ENCODE results near the gene MEF2B. TPM values are rescaled to one million over a fixed set of nuclear protein-coding genes. Genes with fewer than 3 reads are reported as not detected.

MEF2B gene
- total RNA-seq, 1 experiment from 2014 or later, result 395 TPM

GRCh38 chr19:19146865-19147264, 23.2 kb downstream of the MEF2B start:
- no peaks in the 10 kb centered on the region for H3K9me2 ChIP-seq (replicated peaks; ENCODE audit: insufficient read depth, low read length)
- no peaks in the 10 kb centered on the region for H3K27me3 ChIP-seq (ENCODE audit: low read length)
- no peak overlapping the region for H3K4me2 ChIP-seq (ENCODE audit: low read depth, low read length, poor library complexity, severe bottlenecking)
- H3K9me3 ChIP-seq (ENCODE audit: low read length), result no peaks in the 10 kb centered on the region
- 0 out of 2 replicates have a peak, but pooled peaks cover 2% of the 10 kb centered on the region for H3K79me2 ChIP-seq (ENCODE audit: low read length)
- peak overlapping the region; percentile 30; the same call in 1 of the 2 replicates for H3K9ac ChIP-seq (ENCODE audit: low read length)
- no peak overlapping the region for H2AFZ ChIP-seq (ENCODE audit: low read length)
- peak overlapping the region; percentile 64 for H3K27ac ChIP-seq (ENCODE audit: low read length)
- DNase-seq, result no peak
- peaks cover 48% of the 10 kb centered on the region for H3K36me3 ChIP-seq (ENCODE audit: insufficient read depth, low read length)
- peaks cover 60% of the 10 kb centered on the region for H3K4me1 ChIP-seq (ENCODE audit: low read length)
- peaks cover 33% of the 10 kb centered on the region; the same call in 1 of the 2 replicates for H4K20me1 ChIP-seq (ENCODE audit: insufficient read depth, low read depth, low read length)
- no peak overlapping the region for H3K4me3 ChIP-seq (ENCODE audit: low read length)

DNA sequence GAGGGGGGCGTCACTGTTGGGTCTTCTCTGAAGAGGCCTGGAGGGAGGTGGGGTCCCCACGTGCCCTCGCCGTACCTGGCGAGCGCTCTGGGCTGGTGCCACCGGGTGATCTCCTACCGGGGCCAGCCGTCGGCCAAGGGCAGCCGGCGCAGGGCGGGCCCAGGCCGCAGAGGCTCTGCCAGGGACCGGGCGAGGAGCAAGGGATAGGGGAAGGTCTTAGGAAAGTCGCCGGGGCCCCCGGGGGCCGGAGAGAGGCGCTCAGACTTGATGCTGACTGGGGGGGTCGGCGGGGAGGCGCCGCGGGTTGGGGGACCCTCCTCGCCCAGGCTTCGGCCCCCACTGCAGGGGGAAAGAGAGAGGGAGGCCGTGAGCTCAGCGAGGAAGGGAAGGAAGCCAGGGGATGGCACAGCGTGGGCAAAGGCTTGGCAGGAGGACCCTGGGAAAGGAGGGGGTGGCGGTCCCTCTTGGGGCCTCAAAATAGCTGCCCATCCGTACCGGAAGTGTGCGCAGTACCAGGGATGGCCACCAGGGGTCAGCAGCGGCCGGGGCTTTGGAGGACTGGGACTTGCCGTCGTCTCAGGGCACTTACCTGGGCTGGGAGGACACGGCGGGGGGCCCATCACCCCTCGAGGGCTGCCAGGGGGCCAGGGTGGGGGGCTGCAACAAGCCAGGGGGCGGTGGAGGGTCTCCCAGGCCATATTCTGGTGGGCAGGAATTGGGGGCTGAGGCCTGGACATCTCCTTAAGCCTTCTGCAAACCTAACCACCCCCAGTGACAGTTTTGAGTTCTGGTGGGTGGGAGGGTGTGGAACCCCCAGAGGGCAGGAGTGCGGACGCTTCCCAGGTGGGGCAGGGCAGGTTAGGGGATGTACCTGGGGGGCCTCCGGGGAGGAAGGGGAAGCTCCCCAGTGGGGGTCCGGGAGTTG, 24.1 kb downstream of the MEF2B start:
- H3K36me3 ChIP-seq (ENCODE audit: insufficient read depth, low read length), result peaks cover 44% of the 10 kb centered on the region
- H3K9me2 ChIP-seq (replicated peaks; ENCODE audit: insufficient read depth, low read length), result no peaks in the 10 kb centered on the region
- H3K27ac ChIP-seq (ENCODE audit: low read length), result peak overlapping the region; percentile 64
- H3K27me3 ChIP-seq (ENCODE audit: low read length), result no peaks in the 10 kb centered on the region
- H4K20me1 ChIP-seq (ENCODE audit: insufficient read depth, low read depth, low read length), result peaks cover 26% of the 10 kb centered on the region; the same call in 1 of the 2 replicates
- no peak overlapping the region for H2AFZ ChIP-seq (ENCODE audit: low read length)
- no peak overlapping the region for H3K4me3 ChIP-seq (ENCODE audit: low read length)
- H3K79me2 ChIP-seq (ENCODE audit: low read length), result no peaks in the 10 kb centered on the region
- H3K4me2 ChIP-seq (ENCODE audit: low read depth, low read length, poor library complexity, severe bottlenecking), result no peak overlapping the region
- no peaks in the 10 kb centered on the region for H3K9me3 ChIP-seq (ENCODE audit: low read length)
- no peak overlapping the region for H3K9ac ChIP-seq (ENCODE audit: low read length)
- peak; percentile 91 for DNase-seq
- peaks cover 53% of the 10 kb centered on the region for H3K4me1 ChIP-seq (ENCODE audit: low read length)

DNA sequence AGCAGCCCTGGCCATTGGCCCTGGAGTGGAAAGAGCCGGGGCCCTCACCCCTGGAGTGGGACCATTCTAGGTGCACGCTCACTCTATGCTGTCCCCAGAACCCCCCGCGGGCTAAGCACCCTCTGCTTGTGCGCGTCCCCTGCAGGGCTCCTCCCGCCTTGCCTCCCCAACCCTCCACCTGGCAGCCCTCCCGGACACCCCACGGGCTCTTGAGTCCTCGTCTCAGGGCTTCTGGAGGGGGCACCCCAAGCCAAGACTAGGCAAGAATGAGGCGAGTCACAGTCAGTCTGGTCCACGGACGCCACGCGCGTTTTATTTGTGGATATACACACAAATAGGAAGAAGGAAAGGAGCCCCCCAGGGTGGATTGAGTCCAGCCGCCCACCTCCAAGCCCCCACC, 24.8 kb downstream of the MEF2B start:
- H3K27ac ChIP-seq (ENCODE audit: low read length), result no peak overlapping the region
- no peaks in the 10 kb centered on the region for H3K9me2 ChIP-seq (replicated peaks; ENCODE audit: insufficient read depth, low read length)
- H3K4me3 ChIP-seq (ENCODE audit: low read length), result no peak overlapping the region
- no peak overlapping the region for H2AFZ ChIP-seq (ENCODE audit: low read length)
- no peaks in the 10 kb centered on the region for H3K27me3 ChIP-seq (ENCODE audit: low read length)
- peaks cover 47% of the 10 kb centered on the region for H3K4me1 ChIP-seq (ENCODE audit: low read length)
- no peak overlapping the region for H3K4me2 ChIP-seq (ENCODE audit: low read depth, low read length, poor library complexity, severe bottlenecking)
- no peaks in the 10 kb centered on the region for H3K79me2 ChIP-seq (ENCODE audit: low read length)
- H3K9me3 ChIP-seq (ENCODE audit: low read length), result no peaks in the 10 kb centered on the region
- peaks cover 24% of the 10 kb centered on the region; the same call in 1 of the 2 replicates for H4K20me1 ChIP-seq (ENCODE audit: insufficient read depth, low read depth, low read length)
- no peak for DNase-seq
- no peak overlapping the region for H3K9ac ChIP-seq (ENCODE audit: low read length)
- peaks cover 42% of the 10 kb centered on the region for H3K36me3 ChIP-seq (ENCODE audit: insufficient read depth, low read length)

- no peak overlapping the region for H3K4me2 ChIP-seq (ENCODE audit: low read depth, low read length, poor library complexity, severe bottlenecking)
- H3K9me3 ChIP-seq (ENCODE audit: low read length), result no peaks in the 10 kb centered on the region
- no peaks in the 10 kb centered on the region for H3K9me2 ChIP-seq (replicated peaks; ENCODE audit: insufficient read depth, low read length)
- H3K9ac ChIP-seq (ENCODE audit: low read length), result no peak overlapping the region
- H3K27me3 ChIP-seq (ENCODE audit: low read length), result no peaks in the 10 kb centered on the region
- peak; percentile 62 for DNase-seq
- H4K20me1 ChIP-seq (ENCODE audit: insufficient read depth, low read depth, low read length), result peaks cover 10% of the 10 kb centered on the region; the same call in 1 of the 2 replicates
- peaks cover 7% of the 10 kb centered on the region; the same call in 1 of the 2 replicates for H3K79me2 ChIP-seq (ENCODE audit: low read length)
- peaks cover 34% of the 10 kb centered on the region for H3K4me1 ChIP-seq (ENCODE audit: low read length)
- no peak overlapping the region for H2AFZ ChIP-seq (ENCODE audit: low read length)
- peaks cover 25% of the 10 kb centered on the region for H3K36me3 ChIP-seq (ENCODE audit: insufficient read depth, low read length)
- no peak overlapping the region for H3K4me3 ChIP-seq (ENCODE audit: low read length)
- no peak overlapping the region for H3K27ac ChIP-seq (ENCODE audit: low read length)
These were observed 27.7 kb downstream of the MEF2B start for GRCh38 chr19:19142347-19142746.

DNA sequence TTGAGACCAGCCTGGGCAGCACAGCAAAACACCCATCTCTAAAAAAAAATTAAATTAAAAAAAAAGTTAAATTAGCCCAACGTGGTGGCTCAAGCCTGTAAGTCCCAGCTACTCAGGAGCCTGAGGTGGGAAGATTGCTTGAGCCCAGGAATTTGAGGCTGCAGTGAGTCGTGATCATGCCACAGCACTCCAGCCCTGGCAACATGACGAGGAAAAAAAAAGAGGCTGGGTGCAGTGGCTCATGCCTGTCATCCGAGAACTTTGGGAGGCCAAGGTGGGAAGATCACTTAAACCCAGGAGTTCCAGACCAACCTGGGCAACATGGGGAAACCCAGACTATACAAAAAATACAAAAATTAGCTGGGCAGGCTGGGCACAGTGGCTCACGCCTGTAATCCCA, 29.6 kb downstream of the MEF2B start:
- Histone ChIP-seq H3K36me3 (ENCODE audit: insufficient read depth, low read length) (peaks cover 10% of the 10 kb centered on the region), H3K79me2 (ENCODE audit: low read length) (peaks cover 11% of the 10 kb centered on the region; the same call in 1 of the 2 replicates), H3K9ac (ENCODE audit: low read length) (no peak overlapping the region), H3K9me2 (replicated peaks; ENCODE audit: insufficient read depth, low read length) (no peaks in the 10 kb centered on the region), H3K4me2 (ENCODE audit: low read depth, low read length, poor library complexity, severe bottlenecking) (no peak overlapping the region), H2AFZ (ENCODE audit: low read length) (no peak overlapping the region), H3K9me3 (ENCODE audit: low read length) (no peaks in the 10 kb centered on the region), H3K27me3 (ENCODE audit: low read length) (no peaks in the 10 kb centered on the region), H4K20me1 (ENCODE audit: insufficient read depth, low read depth, low read length) (no peaks in the 10 kb centered on the region), H3K4me1 (ENCODE audit: low read length) (peaks cover 25% of the 10 kb centered on the region), H3K27ac (ENCODE audit: low read length) (peak overlapping the region; percentile 52), H3K4me3 (ENCODE audit: low read length) (no peak overlapping the region)
- DNase-seq, result no peak

- Histone ChIP-seq H4K20me1 (ENCODE audit: insufficient read depth, low read depth, low read length) (no peaks in the 10 kb centered on the region), H3K27ac (ENCODE audit: low read length) (peak overlapping the region; percentile 52; the same call in 1 of the 2 replicates), H3K79me2 (ENCODE audit: low read length) (peaks cover 11% of the 10 kb centered on the region; the same call in 1 of the 2 replicates), H3K4me1 (ENCODE audit: low read length) (peaks cover 23% of the 10 kb centered on the region), H3K4me3 (ENCODE audit: low read length) (no peak overlapping the region), H3K4me2 (ENCODE audit: low read depth, low read length, poor library complexity, severe bottlenecking) (no peak overlapping the region), H3K9me2 (replicated peaks; ENCODE audit: insufficient read depth, low read length) (no peaks in the 10 kb centered on the region), H3K9ac (ENCODE audit: low read length) (no peak overlapping the region; the same call in 1 of the 2 replicates), H3K9me3 (ENCODE audit: low read length) (no peaks in the 10 kb centered on the region), H3K36me3 (ENCODE audit: insufficient read depth, low read length) (peaks cover 5% of the 10 kb centered on the region; the same call in 1 of the 2 replicates), H2AFZ (ENCODE audit: low read length) (no peak overlapping the region), H3K27me3 (ENCODE audit: low read length) (no peaks in the 10 kb centered on the region)
- DNase-seq, result no peak
These were observed 30.2 kb downstream of the MEF2B start for GRCh38 chr19:19139876-19140229.

DNA sequence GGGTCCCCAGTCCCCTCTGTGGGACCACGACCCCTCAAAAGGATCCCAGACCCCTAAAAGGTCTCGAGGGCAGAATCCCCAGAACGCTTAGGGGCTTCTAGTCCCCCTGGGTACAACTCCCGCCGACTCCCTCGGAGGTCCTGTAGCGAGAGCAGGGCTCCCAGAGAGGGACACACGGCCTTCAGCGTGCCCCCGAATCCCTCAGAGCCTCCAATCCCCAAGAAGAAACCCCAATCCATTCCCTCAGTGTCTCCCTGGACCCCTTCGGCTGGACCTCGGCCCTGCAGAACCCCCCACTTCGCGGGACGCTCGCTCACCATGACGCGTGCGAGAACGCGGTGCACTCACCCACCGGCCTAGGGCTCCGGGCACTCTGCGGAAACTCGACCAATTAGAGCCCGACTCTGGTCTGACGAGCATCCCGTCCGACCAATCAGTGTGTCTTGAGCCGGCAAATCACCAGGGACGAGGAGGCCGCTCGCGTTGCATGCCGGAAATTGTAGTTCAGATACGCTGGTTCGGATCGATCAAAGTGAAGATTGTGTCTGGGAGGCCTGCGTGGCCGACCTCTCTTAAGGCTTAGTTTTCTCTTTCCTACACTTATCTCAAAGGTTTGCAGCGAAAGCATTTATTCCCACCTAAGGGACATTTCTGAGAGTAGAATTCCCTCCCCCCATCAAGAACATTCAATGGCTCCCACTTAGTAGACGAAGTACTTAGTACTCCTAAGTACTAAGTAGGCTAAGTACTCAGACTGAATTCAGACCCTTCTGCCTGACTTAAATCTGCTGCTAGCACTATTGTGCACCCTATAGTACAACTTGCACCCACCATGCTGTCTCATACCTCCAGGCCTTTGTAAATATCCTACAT, 31.7 kb downstream of the MEF2B start, which contains the start of gene TMEM161A:
TMEM161A (minus strand) TSS at position 370 of the 873 bp plus-strand sequence; CDS start at position 320, 50 bp downstream.
- H3K79me2 ChIP-seq (ENCODE audit: low read length), result peaks cover 11% of the 10 kb centered on the region; the same call in 1 of the 2 replicates
- peak within 1 kb of the TSS; percentile 86 for H3K9ac ChIP-seq (ENCODE audit: low read length)
- peak; percentile 99 for DNase-seq
- no peaks in the 10 kb centered on the region for H3K36me3 ChIP-seq (ENCODE audit: insufficient read depth, low read length)
- peak within 1 kb of the TSS; percentile 75 for H2AFZ ChIP-seq (ENCODE audit: low read length)
- H3K4me2 ChIP-seq (ENCODE audit: low read depth, low read length, poor library complexity, severe bottlenecking), result peak within 1 kb of the TSS; percentile 99
- H3K27ac ChIP-seq (ENCODE audit: low read length), result peak within 1 kb of the TSS; percentile 21; the same call in 1 of the 2 replicates
- H3K4me1 ChIP-seq (ENCODE audit: low read length), result peaks cover 16% of the 10 kb centered on the region
- H3K27me3 ChIP-seq (ENCODE audit: low read length), result no peaks in the 10 kb centered on the region
- peak within 1 kb of the TSS; percentile 85 for H3K4me3 ChIP-seq (ENCODE audit: low read length)
- H3K9me2 ChIP-seq (replicated peaks; ENCODE audit: insufficient read depth, low read length), result no peaks in the 10 kb centered on the region
- no peaks in the 10 kb centered on the region for H3K9me3 ChIP-seq (ENCODE audit: low read length)
- no peaks in the 10 kb centered on the region for H4K20me1 ChIP-seq (ENCODE audit: insufficient read depth, low read depth, low read length)

Data from Karpas-422 (cell line).